ENCODE results near the gene CD37.
"Not testable (repeated sequence)": the region's sequence is repeated elsewhere in the genome, so short reads cannot be mapped to it uniquely, and the experiment has no call there.

The CD37 gene

DNA sequence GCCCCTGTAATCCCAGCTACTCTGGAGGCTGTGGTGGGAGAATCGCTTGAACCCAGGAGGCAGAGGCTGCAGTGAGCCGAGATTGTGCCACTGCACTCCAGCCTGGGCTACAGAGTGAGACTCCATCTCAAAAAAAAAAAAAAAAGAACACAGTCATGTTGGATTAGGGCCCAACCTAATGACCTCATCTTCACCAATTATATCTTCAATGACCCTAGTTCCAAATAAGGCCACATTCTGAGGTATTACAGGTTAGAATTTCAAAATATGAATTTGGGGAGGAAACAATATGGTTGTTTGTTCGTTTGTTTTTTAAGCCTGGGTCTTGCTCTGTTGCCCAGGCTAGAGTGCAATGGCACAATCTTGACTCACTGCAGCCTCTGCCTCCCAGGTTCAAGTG lies 38.0 kb downstream of the CD37 start:
- not testable (repeated sequence) for DNase-seq (ENCODE audit: low spot score); FAIRE-seq

DNA sequence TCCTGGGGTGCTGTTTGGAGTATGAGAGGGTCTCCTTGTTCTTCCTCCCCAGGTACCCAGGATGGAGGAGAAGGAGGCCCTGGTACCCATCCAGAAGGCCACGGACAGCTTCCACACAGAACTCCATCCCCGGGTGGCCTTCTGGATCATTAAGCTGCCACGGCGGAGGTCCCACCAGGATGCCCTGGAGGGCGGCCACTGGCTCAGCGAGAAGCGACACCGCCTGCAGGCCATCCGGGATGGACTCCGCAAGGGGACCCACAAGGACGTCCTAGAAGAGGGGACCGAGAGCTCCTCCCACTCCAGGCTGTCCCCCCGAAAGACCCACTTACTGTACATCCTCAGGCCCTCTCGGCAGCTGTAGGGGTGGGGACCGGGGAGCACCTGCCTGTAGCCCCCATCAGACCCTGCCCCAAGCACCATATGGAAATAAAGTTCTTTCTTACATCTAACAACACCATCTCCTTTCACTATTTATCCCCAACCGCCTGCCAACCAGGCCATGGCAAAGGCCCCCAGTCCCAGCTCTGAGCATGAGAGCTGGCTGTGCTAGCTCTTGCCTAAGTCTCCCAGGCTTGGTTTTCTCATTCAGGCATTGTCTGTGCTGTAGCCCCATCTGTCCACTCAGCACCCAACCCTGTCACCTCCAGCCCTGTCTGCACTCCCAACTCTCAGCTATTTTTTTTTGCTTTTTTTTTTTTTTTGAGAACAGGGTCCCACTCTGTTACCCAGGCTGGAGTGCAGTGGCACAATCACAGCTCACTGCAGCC lies 39.6 kb downstream of the CD37 start:
- FAIRE-seq (no peak), DNase-seq (ENCODE audit: low spot score) (no peak)

DNA sequence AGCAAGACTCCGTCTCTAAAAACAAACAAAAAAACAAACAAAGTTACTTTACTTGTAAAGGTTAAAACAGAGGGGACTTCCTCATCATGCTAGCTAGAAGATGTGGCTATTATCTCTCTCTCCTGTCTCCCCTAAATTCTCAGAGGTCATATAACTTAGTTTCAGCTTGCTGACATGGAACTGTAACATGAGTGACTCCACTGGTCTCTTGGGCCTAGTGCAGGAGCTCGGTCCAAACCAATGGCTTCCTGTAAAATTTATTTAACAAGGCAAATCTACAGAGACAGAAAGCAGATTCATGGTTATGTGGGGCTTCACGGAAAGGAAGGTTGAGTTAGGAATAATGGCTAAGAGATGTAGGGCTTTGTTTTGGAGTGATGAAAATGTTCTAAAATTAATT lies 43.3 kb downstream of the CD37 start:
- FAIRE-seq, result no peak

DNA sequence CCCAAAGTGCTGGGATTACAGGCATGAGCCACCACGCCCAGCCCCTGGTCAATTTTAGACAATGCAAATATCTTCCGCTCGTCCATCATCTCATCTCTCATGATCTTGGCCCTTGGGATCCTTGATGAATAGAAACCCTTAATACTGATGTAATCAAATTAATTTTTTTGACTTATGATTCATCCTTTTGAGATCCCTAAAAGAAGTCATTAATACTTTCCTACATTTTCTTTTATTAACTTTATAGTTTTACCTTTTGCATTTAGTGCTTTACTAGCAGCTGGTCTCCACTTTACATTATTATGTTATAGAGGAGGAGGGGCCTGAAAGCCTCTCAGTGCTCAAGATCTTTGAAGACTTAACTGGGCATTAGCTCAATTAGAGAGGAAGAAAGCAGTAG lies 45.2 kb downstream of the CD37 start:
- no peak for DNase-seq (ENCODE audit: low spot score)
- no peak for FAIRE-seq

More for the DNA sequence above, 43.3 kb downstream of the CD37 start:
- no peak for DNase-seq (ENCODE audit: low spot score)

DNA sequence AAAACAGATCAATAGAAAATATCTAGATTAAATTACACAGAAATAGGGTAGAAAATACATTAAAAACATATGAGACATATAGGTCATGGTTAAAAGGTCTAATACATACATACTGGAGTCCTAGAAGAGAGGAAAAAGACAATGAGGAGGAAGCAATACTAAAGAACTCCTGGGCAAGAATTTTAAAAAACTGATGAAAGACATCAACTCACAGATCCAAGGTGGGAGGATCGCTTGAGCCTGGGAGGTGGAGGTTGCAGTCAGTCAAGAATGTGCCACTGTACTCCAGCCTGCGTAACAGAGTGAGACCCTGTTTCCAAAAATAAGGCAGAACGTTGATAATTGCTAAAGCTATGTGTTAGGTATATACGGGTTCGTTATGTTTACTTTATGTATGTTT lies 47.4 kb downstream of the CD37 start:
- DNase-seq (ENCODE audit: low spot score) (no peak), FAIRE-seq (no peak)

DNA sequence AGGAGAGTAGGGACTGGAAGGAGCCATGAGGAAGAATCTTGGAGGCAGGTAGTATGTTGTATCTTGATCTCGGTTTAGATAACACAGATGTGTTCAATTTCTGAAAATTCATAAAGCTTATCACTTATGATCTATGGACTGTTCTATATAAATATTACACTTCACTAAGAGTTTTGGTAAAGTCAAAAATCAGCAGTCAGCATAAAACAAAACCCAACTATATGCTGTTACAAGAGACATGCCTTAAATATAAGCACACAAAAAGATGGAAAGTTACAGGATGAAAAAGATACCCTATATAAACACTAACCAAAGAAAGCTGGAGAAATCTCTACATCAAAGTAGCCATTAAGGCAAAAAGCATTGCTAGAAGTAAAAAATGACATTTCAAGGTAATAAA lies 48.4 kb downstream of the CD37 start:
- no peak for FAIRE-seq

DNA sequence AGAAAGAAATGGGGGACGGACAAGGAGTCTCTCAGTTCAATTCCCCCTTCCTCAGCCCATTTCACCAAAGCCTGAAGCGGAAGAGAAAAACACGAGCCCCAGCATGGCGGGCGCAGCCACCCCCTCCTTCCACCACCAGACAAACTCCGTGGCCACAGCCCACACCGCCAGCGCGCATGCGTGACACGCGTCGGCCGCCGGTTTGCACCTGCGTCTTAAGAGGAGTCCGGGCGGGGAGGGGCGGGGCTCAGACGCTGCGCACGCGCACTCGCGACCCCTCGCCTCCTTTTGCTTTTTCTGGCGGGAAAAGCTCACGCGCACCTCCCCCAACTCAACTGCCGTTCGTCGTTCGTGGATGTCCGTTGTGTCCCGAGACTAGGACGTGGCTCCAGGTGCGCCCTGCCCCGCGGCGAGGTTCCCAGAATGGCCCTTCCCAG lies 52.7 kb downstream of the CD37 start, which contains the start of gene KASH5:
Gene KASH5, plus strand, starts transcription at position 314 of the 437 bp plus-strand sequence. CDS start 2,635 bp downstream, outside the sequence.
- DNase-seq (ENCODE audit: low spot score), result peak; percentile 70

More for the DNA sequence above, 48.4 kb downstream of the CD37 start:
- no peak for DNase-seq (ENCODE audit: low spot score)

DNA sequence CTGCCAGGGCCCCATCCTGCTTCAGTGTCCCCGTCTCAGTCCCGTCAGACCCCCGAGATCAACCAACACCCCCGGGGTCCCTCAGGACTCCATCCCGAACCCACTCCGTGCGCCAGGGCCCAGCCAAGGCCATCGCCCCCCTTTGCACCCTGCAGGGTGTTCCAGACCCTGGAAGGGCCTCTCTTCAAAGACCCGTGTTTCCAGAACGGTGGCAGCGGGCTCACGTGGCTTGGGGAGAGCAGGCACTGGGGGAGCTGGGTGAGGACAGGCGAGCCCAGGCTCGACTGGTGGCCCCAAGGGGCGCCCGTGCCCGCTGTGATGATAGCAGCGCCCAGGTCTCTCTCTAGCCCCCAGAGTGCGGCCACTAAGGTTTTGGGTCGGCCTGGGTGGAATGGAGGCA lies 54.2 kb downstream of the CD37 start:
- FAIRE-seq (no peak), DNase-seq (ENCODE audit: low spot score) (no peak)

More for the DNA sequence above, 52.7 kb downstream of the CD37 start, which contains the start of gene KASH5:
- FAIRE-seq, result no peak
